Measurements from ENCODE around the gene PEPD. TPM values are rescaled to one million over a fixed set of nuclear protein-coding genes. Genes with fewer than 3 reads are reported as not detected.

The PEPD gene
- polyA plus RNA-seq, 3 donors = 61.5 to 218 (median 171) TPM

GRCh38 chr19:33499248-33499647 is 22.3 kb downstream of the PEPD start:
- intact Hi-C loops (cut with micrococcal nuclease) = no loop called here
- no peak for DNase-seq
- Mint-ChIP-seq H3K27me3 (ENCODE audit: low read depth in 3 of 3) (peaks cover 0 to 1% (median 0%) of the 10 kb centered on the region in 3 donors), H3K27ac (peak overlapping the region in 1 of 7 donors; percentile 61), H3K9me3 (no peaks in the 10 kb centered on the region), H3K4me1 (no peaks in the 10 kb centered on the region), H3K4me3 (no peak overlapping the region), H3K36me3 (peaks cover 24 to 30% of the 10 kb centered on the region in 2 donors)
- no peaks in the 10 kb centered on the region for H3K4me1 ChIP-seq (ENCODE audit: control insufficient read depth in 1 of 2, insufficient read depth in 2 of 2, low read length in 2 of 2)
- no peak for TF ChIP-seq CTCF (IDR thresholded peaks at IDR 0.05)
- no peak overlapping the region for H3K9ac ChIP-seq (ENCODE audit: insufficient read depth, low read length, poor library complexity, severe bottlenecking)
- H3K9me3 ChIP-seq (replicated peaks in 1 of 2; ENCODE audit: control insufficient read depth in 1 of 2, insufficient read depth in 1 of 2, low read length in 2 of 2) = no peaks in the 10 kb centered on the region
- peaks cover 12 to 22% of the 10 kb centered on the region in 2 donors for H3K36me3 ChIP-seq (replicated peaks in 1 of 2; ENCODE audit: control insufficient read depth in 1 of 2, insufficient read depth in 2 of 2, low read length in 2 of 2)
- H3K79me2 ChIP-seq (ENCODE audit: insufficient read depth, low read length) = no peaks in the 10 kb centered on the region
- H3K4me2 ChIP-seq (replicated peaks; ENCODE audit: extremely low read depth, low read length, poor library complexity, severe bottlenecking) = no peak overlapping the region
- no peak overlapping the region for H3K27ac ChIP-seq (ENCODE audit: low read depth in 1 of 2, low read length in 2 of 2)
- no peaks in the 10 kb centered on the region for H3K27me3 ChIP-seq (ENCODE audit: control insufficient read depth in 2 of 2, insufficient read depth in 2 of 2, low read length in 2 of 2)
- H2AFZ ChIP-seq (ENCODE audit: insufficient read depth, low read depth, low read length, poor library complexity, severe bottlenecking) = no peak overlapping the region
- no peak overlapping the region for H3K4me3 ChIP-seq (replicated peaks in 1 of 3; ENCODE audit: low read depth in 2 of 3, low read length in 3 of 3)
- 85% methylated on average over 6 of the region's 6 CpGs for WGBS (ENCODE audit: insufficient coverage)
- H4K20me1 ChIP-seq (ENCODE audit: insufficient read depth, low read length) = no peaks in the 10 kb centered on the region

DNA sequence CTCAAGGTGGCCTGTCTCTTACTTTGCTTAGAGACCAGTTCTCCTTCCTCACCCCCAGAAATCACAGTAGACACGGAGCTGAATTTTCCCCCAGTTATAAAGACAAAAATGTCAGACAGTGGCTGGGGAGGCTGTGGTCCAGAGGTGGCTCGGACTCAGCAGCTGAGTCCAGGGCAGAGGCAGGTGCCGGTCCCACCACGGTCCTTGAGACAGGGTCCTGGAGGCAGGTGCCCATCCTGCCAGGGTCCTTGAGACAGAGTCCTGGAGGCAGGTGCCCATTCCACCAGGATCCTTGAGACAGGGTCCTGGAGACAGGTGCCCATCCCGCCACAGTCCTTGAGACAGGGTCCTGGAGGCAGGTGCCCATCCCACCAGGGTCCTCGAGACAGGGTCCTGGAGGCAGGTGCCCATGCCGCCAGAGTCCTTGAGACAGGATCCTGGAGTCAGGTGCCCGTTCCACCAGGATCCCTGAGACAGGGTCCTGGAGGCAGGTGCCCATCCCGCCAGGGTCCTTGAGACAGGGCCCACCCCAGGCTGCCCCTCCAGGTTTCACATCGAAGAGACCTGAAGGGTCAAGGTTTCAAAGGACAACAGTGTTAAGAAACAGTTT is 23.1 kb downstream of the PEPD start:
- Mint-ChIP-seq H3K4me3 (no peak overlapping the region), H3K27me3 (ENCODE audit: low read depth in 3 of 3) (peaks cover 0 to 1% (median 0%) of the 10 kb centered on the region in 3 donors), H3K36me3 (peaks cover 24 to 30% of the 10 kb centered on the region in 2 donors), H3K9me3 (no peaks in the 10 kb centered on the region), H3K4me1 (no peaks in the 10 kb centered on the region), H3K27ac (no peak overlapping the region)
- H3K27me3 ChIP-seq (ENCODE audit: control insufficient read depth in 2 of 2, insufficient read depth in 2 of 2, low read length in 2 of 2) = no peaks in the 10 kb centered on the region
- DNase-seq = no peak
- H3K36me3 ChIP-seq (replicated peaks in 1 of 2; ENCODE audit: control insufficient read depth in 1 of 2, insufficient read depth in 2 of 2, low read length in 2 of 2) = peaks cover 12 to 22% of the 10 kb centered on the region in 2 donors
- no peak for TF ChIP-seq CTCF (IDR thresholded peaks at IDR 0.05)
- intact Hi-C loops (cut with micrococcal nuclease) = no loop called here
- no peak overlapping the region for H3K9ac ChIP-seq (ENCODE audit: insufficient read depth, low read length, poor library complexity, severe bottlenecking)
- H4K20me1 ChIP-seq (ENCODE audit: insufficient read depth, low read length) = no peaks in the 10 kb centered on the region
- H3K4me2 ChIP-seq (replicated peaks; ENCODE audit: extremely low read depth, low read length, poor library complexity, severe bottlenecking) = no peak overlapping the region
- WGBS (ENCODE audit: insufficient coverage) = 97% methylated on average over 9 of the region's 10 CpGs
- H3K9me3 ChIP-seq (replicated peaks in 1 of 2; ENCODE audit: control insufficient read depth in 1 of 2, insufficient read depth in 1 of 2, low read length in 2 of 2) = no peaks in the 10 kb centered on the region
- no peak overlapping the region for H2AFZ ChIP-seq (ENCODE audit: insufficient read depth, low read depth, low read length, poor library complexity, severe bottlenecking)
- H3K4me1 ChIP-seq (ENCODE audit: control insufficient read depth in 1 of 2, insufficient read depth in 2 of 2, low read length in 2 of 2) = no peaks in the 10 kb centered on the region
- H3K4me3 ChIP-seq (replicated peaks in 1 of 3; ENCODE audit: low read depth in 2 of 3, low read length in 3 of 3) = no peak overlapping the region
- no peaks in the 10 kb centered on the region for H3K79me2 ChIP-seq (ENCODE audit: insufficient read depth, low read length)
- no peak overlapping the region for H3K27ac ChIP-seq (ENCODE audit: low read depth in 1 of 2, low read length in 2 of 2)
